GM12874 (cell line): Measurements from ENCODE around the gene ADGRG6.

Experiments used
- TF ChIP-seq, protein P1 (sequence below): IDR thresholded peaks from 2 replicates; pipeline ENCODE4 v1.5.1; 2011; ENCODE audit warnings: low read depth, mild to moderate bottlenecking, control low read depth, low read length, moderate library complexity; ENCODE audit not compliant: insufficient read depth

ADGRG6 gene

DNA sequence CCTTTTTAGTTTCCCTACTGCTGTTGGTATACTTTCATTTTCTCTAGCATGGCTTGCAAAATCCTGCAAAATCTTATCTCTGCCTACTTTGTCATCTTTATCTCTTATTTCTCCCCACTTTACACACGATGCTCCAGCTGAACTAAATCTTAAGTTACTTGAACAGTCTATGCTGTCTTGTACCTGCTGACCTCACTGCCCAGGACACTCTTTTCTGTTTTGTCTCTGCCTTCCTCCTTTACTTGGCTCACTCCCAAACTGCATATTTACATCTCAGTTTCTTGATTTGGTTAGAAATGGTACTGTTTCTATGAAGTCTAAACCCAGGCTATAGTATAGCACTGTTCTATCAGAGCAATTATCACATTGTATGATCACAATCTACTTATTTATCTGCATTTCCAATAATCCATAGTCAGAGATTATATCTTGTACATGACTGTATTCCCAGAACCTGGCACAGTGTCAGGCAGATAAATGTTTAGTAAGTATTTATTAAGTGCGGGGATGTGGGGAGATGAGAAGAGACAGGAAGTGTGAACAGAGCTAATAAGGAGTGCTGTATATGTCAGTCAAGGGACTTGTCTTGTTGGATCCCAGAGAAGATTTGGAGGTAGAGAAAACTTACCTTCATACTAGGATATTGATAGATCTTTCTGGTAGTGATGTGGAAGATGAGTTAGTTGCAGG lies 57.6 kb downstream of the ADGRG6 start:
- TF ChIP-seq, protein P1, sequence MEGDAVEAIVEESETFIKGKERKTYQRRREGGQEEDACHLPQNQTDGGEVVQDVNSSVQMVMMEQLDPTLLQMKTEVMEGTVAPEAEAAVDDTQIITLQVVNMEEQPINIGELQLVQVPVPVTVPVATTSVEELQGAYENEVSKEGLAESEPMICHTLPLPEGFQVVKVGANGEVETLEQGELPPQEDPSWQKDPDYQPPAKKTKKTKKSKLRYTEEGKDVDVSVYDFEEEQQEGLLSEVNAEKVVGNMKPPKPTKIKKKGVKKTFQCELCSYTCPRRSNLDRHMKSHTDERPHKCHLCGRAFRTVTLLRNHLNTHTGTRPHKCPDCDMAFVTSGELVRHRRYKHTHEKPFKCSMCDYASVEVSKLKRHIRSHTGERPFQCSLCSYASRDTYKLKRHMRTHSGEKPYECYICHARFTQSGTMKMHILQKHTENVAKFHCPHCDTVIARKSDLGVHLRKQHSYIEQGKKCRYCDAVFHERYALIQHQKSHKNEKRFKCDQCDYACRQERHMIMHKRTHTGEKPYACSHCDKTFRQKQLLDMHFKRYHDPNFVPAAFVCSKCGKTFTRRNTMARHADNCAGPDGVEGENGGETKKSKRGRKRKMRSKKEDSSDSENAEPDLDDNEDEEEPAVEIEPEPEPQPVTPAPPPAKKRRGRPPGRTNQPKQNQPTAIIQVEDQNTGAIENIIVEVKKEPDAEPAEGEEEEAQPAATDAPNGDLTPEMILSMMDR, result no peak

DNA sequence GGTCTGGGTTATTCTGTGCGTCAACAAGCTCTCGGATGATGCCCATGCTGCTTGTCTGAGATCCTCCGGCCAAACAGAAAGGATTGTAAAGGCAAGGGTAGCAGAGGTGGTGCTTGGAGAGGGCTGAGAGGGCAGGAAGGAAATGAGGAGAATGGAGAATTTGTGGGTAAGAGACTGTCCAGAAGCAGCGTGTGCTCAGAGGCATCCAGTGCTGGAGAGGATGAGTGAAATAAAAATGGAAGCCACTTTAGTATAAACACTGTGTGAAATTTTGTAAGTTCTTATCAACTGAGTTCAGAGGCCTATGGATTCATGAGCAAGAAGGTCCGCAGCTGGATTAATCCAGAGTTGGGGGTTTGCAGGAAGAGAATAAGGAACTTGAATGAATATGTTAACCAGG lies 59.5 kb downstream of the ADGRG6 start:
- TF ChIP-seq, protein P1, result no peak

DNA sequence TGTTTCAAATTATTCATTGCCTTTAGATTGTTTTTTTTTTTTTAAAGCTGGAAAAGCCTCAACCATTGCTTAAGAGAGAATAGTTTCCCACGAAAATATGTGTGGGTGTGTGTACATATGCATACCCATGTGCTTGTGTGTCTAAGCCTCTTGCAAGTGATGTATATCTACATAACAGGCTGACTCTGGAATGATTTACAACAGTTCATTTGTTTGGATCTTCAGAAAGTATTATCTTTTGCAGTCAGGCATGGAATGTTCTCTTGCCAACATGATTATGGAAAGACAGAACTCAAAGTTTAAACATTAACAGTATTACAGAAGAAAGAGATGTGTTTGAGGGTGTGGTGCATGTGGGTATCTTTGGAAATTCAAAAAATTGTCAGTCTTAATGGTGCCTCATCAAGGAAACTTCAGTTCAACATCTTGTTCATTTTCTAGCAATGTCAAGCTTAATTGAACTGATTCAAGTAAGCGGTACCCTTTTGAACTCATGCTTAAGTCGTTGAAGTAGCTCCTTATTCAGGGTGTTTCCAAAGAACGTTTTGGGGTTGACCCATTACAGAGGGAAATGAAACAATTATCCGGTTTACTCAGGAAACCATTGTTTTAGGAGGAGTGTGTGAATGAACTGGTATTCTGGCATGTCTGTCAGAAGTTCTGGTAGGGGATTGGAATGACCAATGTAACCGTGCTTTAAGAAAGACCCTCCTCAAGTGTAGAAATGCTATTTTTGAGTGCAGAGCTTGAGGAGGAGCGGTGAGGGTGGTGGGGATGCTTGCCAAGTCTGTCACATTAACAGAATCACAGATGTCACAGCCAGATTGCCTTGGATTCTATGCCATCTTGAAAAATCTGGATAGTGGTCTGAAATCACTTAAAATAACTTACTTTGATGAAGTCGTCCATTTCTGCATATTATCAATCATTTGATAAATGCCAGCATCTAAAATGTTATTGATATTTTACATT lies 60.3 kb downstream of the ADGRG6 start:
- TF ChIP-seq, protein P1, result no peak

DNA sequence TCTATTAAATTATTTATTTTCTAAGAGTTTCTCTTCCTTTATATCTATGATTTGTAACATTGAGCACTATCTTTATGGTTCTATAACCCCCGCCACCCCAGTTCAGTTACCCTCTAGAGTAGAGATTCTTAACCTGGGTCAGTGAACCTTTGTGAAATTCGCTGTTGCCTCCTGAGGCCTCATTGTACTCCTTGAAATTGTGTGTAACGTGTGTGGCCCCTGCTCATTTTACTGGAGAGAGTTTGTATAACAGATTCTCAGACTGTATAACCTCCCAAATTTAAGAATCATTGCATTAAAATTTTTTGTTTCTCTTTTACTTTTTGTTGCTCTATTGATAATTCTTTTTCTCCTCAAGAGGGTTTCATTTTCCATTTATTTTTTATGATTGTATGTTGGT lies 65.3 kb downstream of the ADGRG6 start:
- TF ChIP-seq, protein P1, result no peak

DNA sequence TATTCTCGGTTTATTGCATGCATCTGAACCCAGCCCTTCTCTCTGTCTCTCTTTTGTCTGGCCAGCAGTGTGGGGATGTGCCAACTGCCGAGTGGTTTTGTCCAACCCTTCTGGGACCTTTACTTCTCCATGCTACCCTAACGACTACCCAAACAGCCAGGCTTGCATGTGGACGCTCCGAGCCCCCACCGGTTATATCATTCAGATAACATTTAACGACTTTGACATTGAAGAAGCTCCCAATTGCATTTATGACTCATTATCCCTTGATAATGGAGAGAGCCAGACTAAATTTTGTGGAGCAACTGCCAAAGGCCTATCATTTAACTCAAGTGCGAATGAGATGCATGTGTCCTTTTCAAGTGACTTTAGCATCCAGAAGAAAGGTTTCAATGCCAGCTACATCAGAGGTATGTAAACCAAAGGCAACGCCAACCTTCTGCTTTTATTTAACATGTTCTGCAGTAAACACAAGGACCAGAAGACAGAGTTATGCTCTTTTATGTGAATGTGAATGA lies 65.8 kb downstream of the ADGRG6 start:
- TF ChIP-seq, protein P1, result no peak

DNA sequence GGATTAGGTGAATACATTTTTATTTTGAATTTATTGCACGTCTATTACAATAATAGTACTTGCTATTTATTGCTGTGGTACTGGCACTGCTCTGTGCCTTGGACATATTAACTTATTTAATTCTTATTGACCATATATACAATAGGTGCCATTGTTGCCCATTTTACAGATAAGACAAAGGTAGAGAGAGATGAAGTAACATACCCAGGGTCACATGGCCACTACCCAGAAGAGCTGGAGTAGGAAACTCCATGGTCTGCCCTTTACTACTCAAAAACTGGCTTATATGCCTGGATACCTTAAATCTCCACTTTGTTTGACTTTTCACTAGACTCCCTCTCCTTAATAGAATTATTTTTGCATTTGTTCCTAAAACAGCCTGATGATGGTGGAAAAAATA lies 67.5 kb downstream of the ADGRG6 start:
- TF ChIP-seq, protein P1, result no peak

DNA sequence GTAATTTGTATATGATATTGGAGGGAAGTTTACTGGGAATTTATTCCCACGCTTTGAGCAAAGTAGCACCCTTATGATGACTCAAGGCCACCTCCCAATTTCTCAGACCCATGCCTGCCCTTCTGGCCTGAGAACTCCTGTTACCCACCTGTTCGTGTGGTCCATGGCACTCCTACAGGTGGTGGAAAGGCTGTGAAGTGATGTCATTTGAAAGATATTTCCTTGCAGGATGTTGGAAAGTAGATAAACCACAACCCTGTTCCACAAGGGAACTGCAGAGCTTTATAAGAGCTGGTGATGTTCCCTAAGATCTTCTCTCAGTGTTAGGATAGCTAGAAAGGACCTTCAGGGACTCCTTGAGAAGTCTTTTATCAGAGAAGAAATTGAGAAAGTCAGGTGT lies 70.5 kb downstream of the ADGRG6 start:
- TF ChIP-seq, protein P1, result no peak
